ENCODE data around the gene BCL2L12.

The BCL2L12 gene

GRCh38 chr19:49665036-49665350 lies 740 bp upstream of the BCL2L12 start:
- DNase-seq = no peak

GRCh38 chr19:49666120-49666444 lies 349 bp downstream of the BCL2L12 start:
- no peak for DNase-seq

GRCh38 chr19:49667473-49667872 lies 1.7 kb downstream of the BCL2L12 start:
- DNase-seq = no peak

GRCh38 chr19:49669516-49669915 lies 3.8 kb downstream of the BCL2L12 start:
- no peak for DNase-seq

- peak; percentile 81 for DNase-seq
Measured at GRCh38 chr19:49672131-49672919, 6.6 kb downstream of the BCL2L12 start.

- no peak for DNase-seq
Measured at GRCh38 chr19:49676136-49676783, 10.5 kb downstream of the BCL2L12 start.

GRCh38 chr19:49676784-49677230 lies 11.1 kb downstream of the BCL2L12 start:
- DNase-seq = peak; percentile 100

GRCh38 chr19:49677231-49677900 lies 11.6 kb downstream of the BCL2L12 start, which contains the start of gene PRMT1:
PRMT1 (plus strand) TSS chr19:49677271; CDS start chr19:49677281, 10 bp downstream.
- DNase-seq = peak; percentile 49

- DNase-seq = peak; percentile 85
Measured at GRCh38 chr19:49677901-49678674, 12.4 kb downstream of the BCL2L12 start.

GRCh38 chr19:49678985-49679770 lies 13.4 kb downstream of the BCL2L12 start:
- no peak for DNase-seq

- DNase-seq = no peak
Measured at GRCh38 chr19:49679771-49680413, 14.2 kb downstream of the BCL2L12 start.

- DNase-seq = peak; percentile 94
Measured at GRCh38 chr19:49680421-49681351, 15.0 kb downstream of the BCL2L12 start.

GRCh38 chr19:49681830-49682229 lies 16.1 kb downstream of the BCL2L12 start:
- DNase-seq = no peak

- DNase-seq = no peak
Measured at GRCh38 chr19:49682274-49682673, 16.5 kb downstream of the BCL2L12 start.

GRCh38 chr19:49683814-49684250 lies 18.1 kb downstream of the BCL2L12 start:
- no peak for DNase-seq

- DNase-seq = peak; percentile 45
Measured at GRCh38 chr19:49684251-49684982, 18.7 kb downstream of the BCL2L12 start.

GRCh38 chr19:49684983-49685553 lies 19.3 kb downstream of the BCL2L12 start:
- DNase-seq = no peak

GRCh38 chr19:49685845-49686332 lies 20.2 kb downstream of the BCL2L12 start:
- no peak for DNase-seq

- no peak for DNase-seq
Measured at GRCh38 chr19:49686503-49687088, 20.9 kb downstream of the BCL2L12 start.

Measured in CD4-positive, alpha-beta T cell treated with Interleukin-12 subunit alpha and Interleukin-12 subunit beta, for 1 hour (primary cell).